Measurements from ENCODE around the gene SUSD4. TPM values are rescaled to one million over a fixed set of nuclear protein-coding genes. Genes with fewer than 3 reads are reported as not detected.

Gene SUSD4
- polyA plus RNA-seq, 1 of the 3 experiments (the other 2 are of a cell fraction) = 0.31 TPM

GRCh38 chr1:223177681-223178080 lies 186.3 kb downstream of the SUSD4 start:
- H3K4me1 ChIP-seq (ENCODE audit: control insufficient read depth in 1 of 2, insufficient read depth in 2 of 2, low read depth in 1 of 2, low read length in 1 of 2) = no peaks in the 10 kb centered on the region
- ChIA-PET CTCF (no interaction called here), POLR2A (no interaction called here)
- H3K9me2 ChIP-seq = no peaks in the 10 kb centered on the region
- no peak overlapping the region for H3K9ac ChIP-seq
- H3K27ac ChIP-seq (ENCODE audit: low read depth in 2 of 2, low read length in 1 of 2) = no peak overlapping the region
- no peak overlapping the region for H3K4me3 ChIP-seq (ENCODE audit: low read depth in 2 of 2, low read length in 1 of 2)
- no peaks in the 10 kb centered on the region for H3K36me3 ChIP-seq (replicated peaks in 1 of 2; ENCODE audit: control insufficient read depth in 1 of 2, insufficient read depth in 2 of 2, low read length in 1 of 2)
- no peak for TF ChIP-seq NFIC (IDR thresholded peaks at IDR 0.05; ENCODE audit: borderline replicate concordance)
- TF ChIP-seq RXRA (IDR thresholded peaks at IDR 0.05; ENCODE audit: borderline replicate concordance, low read depth) = no peak
- TF ChIP-seq MXI1 (IDR thresholded peaks at IDR 0.05; ENCODE audit: low read depth, low read length) = no peak
- no peak for TF ChIP-seq FOXM1 (IDR thresholded peaks at IDR 0.05; ENCODE audit: low read depth)
- no peak for TF ChIP-seq POLR2AphosphoS5 (IDR thresholded peaks at IDR 0.05; ENCODE audit: low read depth, low read length)
- no peak for TF ChIP-seq RCOR1 (IDR thresholded peaks at IDR 0.05; ENCODE audit: low read length)
- TF ChIP-seq, protein P1, sequence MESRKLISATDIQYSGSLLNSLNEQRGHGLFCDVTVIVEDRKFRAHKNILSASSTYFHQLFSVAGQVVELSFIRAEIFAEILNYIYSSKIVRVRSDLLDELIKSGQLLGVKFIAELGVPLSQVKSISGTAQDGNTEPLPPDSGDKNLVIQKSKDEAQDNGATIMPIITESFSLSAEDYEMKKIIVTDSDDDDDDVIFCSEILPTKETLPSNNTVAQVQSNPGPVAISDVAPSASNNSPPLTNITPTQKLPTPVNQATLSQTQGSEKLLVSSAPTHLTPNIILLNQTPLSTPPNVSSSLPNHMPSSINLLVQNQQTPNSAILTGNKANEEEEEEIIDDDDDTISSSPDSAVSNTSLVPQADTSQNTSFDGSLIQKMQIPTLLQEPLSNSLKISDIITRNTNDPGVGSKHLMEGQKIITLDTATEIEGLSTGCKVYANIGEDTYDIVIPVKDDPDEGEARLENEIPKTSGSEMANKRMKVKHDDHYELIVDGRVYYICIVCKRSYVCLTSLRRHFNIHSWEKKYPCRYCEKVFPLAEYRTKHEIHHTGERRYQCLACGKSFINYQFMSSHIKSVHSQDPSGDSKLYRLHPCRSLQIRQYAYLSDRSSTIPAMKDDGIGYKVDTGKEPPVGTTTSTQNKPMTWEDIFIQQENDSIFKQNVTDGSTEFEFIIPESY (IDR thresholded peaks at IDR 0.05; ENCODE audit: borderline replicate concordance, low read depth) = no peak
- no peak for TF ChIP-seq USF1 (IDR thresholded peaks at IDR 0.05; ENCODE audit: borderline replicate concordance, low read depth)
- TF ChIP-seq NRF1 (IDR thresholded peaks at IDR 0.05; ENCODE audit: low read depth, low read length) = no peak
- TF ChIP-seq TCF12 (IDR thresholded peaks at IDR 0.05) = no peak
- no peak for TF ChIP-seq PBX3 (IDR thresholded peaks at IDR 0.05)
- no peak for TF ChIP-seq EZH2phosphoT487 (IDR thresholded peaks at IDR 0.05; ENCODE audit: borderline replicate concordance, low read depth)
- TF ChIP-seq FOXJ3 (CRISPR knock-in tag; IDR thresholded peaks at IDR 0.05) = no peak
- no peak for TF ChIP-seq ELF1 (IDR thresholded peaks at IDR 0.05)
- TF ChIP-seq RFX5 (IDR thresholded peaks at IDR 0.05; ENCODE audit: low read length) = no peak
- TF ChIP-seq FOSL2 (IDR thresholded peaks at IDR 0.05; ENCODE audit: borderline replicate concordance, low read depth) = no peak
- no peak for TF ChIP-seq SMC3 (IDR thresholded peaks at IDR 0.05; ENCODE audit: low read depth, low read length)
- TF ChIP-seq CHD2 (IDR thresholded peaks at IDR 0.05; ENCODE audit: low read length, partially characterized antibody) = no peak
- TF ChIP-seq, protein P2, sequence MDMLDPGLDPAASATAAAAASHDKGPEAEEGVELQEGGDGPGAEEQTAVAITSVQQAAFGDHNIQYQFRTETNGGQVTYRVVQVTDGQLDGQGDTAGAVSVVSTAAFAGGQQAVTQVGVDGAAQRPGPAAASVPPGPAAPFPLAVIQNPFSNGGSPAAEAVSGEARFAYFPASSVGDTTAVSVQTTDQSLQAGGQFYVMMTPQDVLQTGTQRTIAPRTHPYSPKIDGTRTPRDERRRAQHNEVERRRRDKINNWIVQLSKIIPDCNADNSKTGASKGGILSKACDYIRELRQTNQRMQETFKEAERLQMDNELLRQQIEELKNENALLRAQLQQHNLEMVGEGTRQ (IDR thresholded peaks at IDR 0.05; ENCODE audit: borderline replicate concordance, low read depth, low read length) = no peak
- no peak overlapping the region for H2AFZ ChIP-seq (ENCODE audit: low read depth)
- no peaks in the 10 kb centered on the region for H3K9me3 ChIP-seq
- H3F3A ChIP-seq (replicated peaks; ENCODE audit: insufficient read depth) = no peaks in the 10 kb centered on the region
- no peak overlapping the region for H3K4me2 ChIP-seq
- H3K79me2 ChIP-seq (ENCODE audit: insufficient read depth) = no peaks in the 10 kb centered on the region
- peaks cover 9% of the 10 kb centered on the region; the same call in 1 of the 2 replicates for H3K27me3 ChIP-seq (ENCODE audit: insufficient read depth)
- DNase-seq = no peak
- 13% methylated on average over 5 of the region's 5 CpGs for WGBS (ENCODE audit: low lambda C conversion rate)
- no peaks in the 10 kb centered on the region for H4K20me1 ChIP-seq (ENCODE audit: insufficient read depth)

All from SK-N-SH (cell line).